ENCODE results near the gene PCDH10.

The PCDH10 gene

DNA sequence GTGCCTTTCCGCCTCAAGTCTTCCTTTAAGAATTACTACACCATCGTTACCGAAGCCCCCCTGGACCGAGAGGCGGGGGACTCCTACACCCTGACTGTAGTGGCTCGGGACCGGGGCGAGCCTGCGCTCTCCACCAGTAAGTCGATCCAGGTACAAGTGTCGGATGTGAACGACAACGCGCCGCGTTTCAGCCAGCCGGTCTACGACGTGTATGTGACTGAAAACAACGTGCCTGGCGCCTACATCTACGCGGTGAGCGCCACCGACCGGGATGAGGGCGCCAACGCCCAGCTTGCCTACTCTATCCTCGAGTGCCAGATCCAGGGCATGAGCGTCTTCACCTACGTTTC lies 2.2 kb downstream of the PCDH10 start:
- H3K4me1 ChIP-seq (ENCODE audit: control insufficient read depth, low read depth, low read length), result peaks cover 27% of the 10 kb centered on the region
- H3K27me3 ChIP-seq (ENCODE audit: control insufficient read depth, insufficient read depth, low read length), result peaks cover 76% of the 10 kb centered on the region
- peak overlapping the region; percentile 73 for H3K4me3 ChIP-seq (ENCODE audit: low read length)
- no peak overlapping the region for H3K9ac ChIP-seq (ENCODE audit: low read length)
- H3K9me3 ChIP-seq (ENCODE audit: control insufficient read depth, low read depth, low read length), result no peaks in the 10 kb centered on the region
- no peak overlapping the region for H3K27ac ChIP-seq (ENCODE audit: low read length)
- no peaks in the 10 kb centered on the region for H3K36me3 ChIP-seq (ENCODE audit: control insufficient read depth, low read depth, low read length)

DNA sequence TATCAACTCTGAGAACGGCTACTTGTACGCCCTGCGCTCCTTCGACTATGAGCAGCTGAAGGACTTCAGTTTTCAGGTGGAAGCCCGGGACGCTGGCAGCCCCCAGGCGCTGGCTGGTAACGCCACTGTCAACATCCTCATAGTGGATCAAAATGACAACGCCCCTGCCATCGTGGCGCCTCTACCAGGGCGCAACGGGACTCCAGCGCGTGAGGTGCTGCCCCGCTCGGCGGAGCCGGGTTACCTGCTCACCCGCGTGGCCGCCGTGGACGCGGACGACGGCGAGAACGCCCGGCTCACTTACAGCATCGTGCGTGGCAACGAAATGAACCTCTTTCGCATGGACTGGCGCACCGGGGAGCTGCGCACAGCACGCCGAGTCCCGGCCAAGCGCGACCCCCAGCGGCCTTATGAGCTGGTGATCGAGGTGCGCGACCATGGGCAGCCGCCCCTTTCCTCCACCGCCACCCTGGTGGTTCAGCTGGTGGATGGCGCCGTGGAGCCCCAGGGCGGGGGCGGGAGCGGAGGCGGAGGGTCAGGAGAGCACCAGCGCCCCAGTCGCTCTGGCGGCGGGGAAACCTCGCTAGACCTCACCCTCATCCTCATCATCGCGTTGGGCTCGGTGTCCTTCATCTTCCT lies 2.7 kb downstream of the PCDH10 start:
- no peaks in the 10 kb centered on the region for H3K36me3 ChIP-seq (ENCODE audit: control insufficient read depth, low read depth, low read length)
- no peak overlapping the region for H3K27ac ChIP-seq (ENCODE audit: low read length)
- H3K4me1 ChIP-seq (ENCODE audit: control insufficient read depth, low read depth, low read length), result peaks cover 27% of the 10 kb centered on the region
- peak overlapping the region; percentile 73 for H3K4me3 ChIP-seq (ENCODE audit: low read length)
- peak overlapping the region; percentile 10 for H3K9ac ChIP-seq (ENCODE audit: low read length)
- peaks cover 74% of the 10 kb centered on the region for H3K27me3 ChIP-seq (ENCODE audit: control insufficient read depth, insufficient read depth, low read length)
- no peaks in the 10 kb centered on the region for H3K9me3 ChIP-seq (ENCODE audit: control insufficient read depth, low read depth, low read length)

DNA sequence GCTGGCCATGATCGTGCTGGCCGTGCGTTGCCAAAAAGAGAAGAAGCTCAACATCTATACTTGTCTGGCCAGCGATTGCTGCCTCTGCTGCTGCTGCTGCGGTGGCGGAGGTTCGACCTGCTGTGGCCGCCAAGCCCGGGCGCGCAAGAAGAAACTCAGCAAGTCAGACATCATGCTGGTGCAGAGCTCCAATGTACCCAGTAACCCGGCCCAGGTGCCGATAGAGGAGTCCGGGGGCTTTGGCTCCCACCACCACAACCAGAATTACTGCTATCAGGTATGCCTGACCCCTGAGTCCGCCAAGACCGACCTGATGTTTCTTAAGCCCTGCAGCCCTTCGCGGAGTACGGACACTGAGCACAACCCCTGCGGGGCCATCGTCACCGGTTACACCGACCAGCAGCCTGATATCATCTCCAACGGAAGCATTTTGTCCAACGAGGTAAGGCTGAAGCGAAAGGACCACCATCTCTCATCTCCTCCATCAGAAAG lies 3.3 kb downstream of the PCDH10 start:
- Histone ChIP-seq H3K9ac (ENCODE audit: low read length) (peak overlapping the region; percentile 10), H3K27me3 (ENCODE audit: control insufficient read depth, insufficient read depth, low read length) (peaks cover 68% of the 10 kb centered on the region), H3K27ac (ENCODE audit: low read length) (no peak overlapping the region), H3K4me3 (ENCODE audit: low read length) (peak overlapping the region; percentile 73), H3K36me3 (ENCODE audit: control insufficient read depth, low read depth, low read length) (no peaks in the 10 kb centered on the region), H3K9me3 (ENCODE audit: control insufficient read depth, low read depth, low read length) (no peaks in the 10 kb centered on the region), H3K4me1 (ENCODE audit: control insufficient read depth, low read depth, low read length) (peaks cover 24% of the 10 kb centered on the region)

DNA sequence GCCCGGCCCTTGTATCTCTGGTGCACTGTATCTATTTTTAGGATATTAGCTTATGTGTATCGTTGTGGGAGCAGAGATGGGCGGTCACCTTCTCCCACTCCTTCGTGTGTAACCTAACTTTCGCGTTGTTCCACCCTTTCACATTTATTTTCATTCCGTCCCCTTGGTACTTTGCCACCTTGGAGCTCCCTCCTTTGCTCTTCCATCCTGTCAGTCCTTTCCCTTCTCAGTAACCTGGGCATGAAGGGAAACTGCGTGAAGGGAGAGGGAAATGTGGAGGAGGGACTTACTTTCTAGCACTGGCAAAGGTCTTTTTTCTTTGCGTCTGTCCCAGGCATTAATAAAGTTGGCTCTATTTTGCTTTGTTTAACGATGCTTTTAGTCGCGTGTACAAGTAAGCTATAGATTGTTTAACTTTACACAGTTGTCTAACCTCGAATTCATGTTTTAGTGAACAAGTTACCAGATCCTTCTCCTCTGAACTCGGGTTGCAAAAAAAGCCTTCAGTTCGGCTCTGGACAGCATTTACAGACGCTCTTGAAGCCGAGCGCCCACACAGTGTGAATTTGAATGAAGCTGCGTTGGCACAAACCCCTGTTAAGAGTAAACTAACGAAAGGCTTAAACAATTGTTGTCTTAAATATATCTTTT lies 3.9 kb downstream of the PCDH10 start:
- Histone ChIP-seq H3K4me3 (ENCODE audit: low read length) (peak overlapping the region; percentile 73), H3K27me3 (ENCODE audit: control insufficient read depth, insufficient read depth, low read length) (peaks cover 63% of the 10 kb centered on the region), H3K4me1 (ENCODE audit: control insufficient read depth, low read depth, low read length) (peaks cover 24% of the 10 kb centered on the region), H3K9ac (ENCODE audit: low read length) (peak overlapping the region; percentile 10), H3K27ac (ENCODE audit: low read length) (no peak overlapping the region), H3K36me3 (ENCODE audit: control insufficient read depth, low read depth, low read length) (no peaks in the 10 kb centered on the region), H3K9me3 (ENCODE audit: control insufficient read depth, low read depth, low read length) (no peaks in the 10 kb centered on the region)

DNA sequence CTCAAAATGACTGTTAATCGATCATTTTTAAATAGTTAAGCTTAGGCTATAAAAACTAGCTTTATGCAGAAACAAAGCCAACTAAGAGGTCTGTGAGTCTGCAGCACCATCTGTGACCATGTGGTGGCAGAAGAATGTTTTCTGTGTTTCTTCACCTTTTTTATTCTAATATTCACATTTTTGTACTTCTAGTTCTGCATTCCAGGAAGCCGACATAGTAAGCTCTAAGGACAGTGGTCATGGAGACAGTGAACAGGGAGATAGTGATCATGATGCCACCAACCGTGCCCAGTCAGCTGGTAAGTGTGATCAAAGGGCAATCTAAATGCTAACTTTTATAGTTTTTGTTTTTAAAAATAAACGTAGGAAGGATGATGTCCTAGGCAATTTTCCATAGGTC lies 5.6 kb downstream of the PCDH10 start:
- H3K9me3 ChIP-seq (ENCODE audit: control insufficient read depth, low read depth, low read length), result no peaks in the 10 kb centered on the region
- no peak overlapping the region for H3K4me3 ChIP-seq (ENCODE audit: low read length)
- H3K36me3 ChIP-seq (ENCODE audit: control insufficient read depth, low read depth, low read length), result no peaks in the 10 kb centered on the region
- H3K27me3 ChIP-seq (ENCODE audit: control insufficient read depth, insufficient read depth, low read length), result peaks cover 45% of the 10 kb centered on the region
- no peak overlapping the region for H3K9ac ChIP-seq (ENCODE audit: low read length)
- H3K27ac ChIP-seq (ENCODE audit: low read length), result no peak overlapping the region
- peaks cover 18% of the 10 kb centered on the region for H3K4me1 ChIP-seq (ENCODE audit: control insufficient read depth, low read depth, low read length)

DNA sequence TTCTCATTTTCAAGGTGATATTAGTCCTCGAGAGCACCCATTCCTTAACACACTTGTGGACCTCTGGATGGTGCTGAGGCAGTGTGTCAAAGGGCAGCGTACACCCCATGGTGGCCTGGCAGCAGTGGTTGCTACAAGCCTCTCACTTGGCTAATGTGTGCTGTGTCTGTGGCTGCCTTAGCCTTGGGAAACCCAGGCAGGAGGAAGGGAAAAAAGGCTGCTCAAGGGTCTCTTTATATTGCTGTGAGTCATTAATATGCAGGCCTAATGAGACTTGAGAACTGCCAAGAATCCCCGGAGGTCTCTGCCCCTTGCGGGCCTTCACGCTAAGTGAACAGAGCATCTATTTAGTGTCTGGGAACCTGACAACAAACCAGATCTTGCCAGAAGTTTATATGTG lies 7.0 kb downstream of the PCDH10 start:
- H3K4me3 ChIP-seq (ENCODE audit: low read length), result no peak overlapping the region
- no peaks in the 10 kb centered on the region for H3K9me3 ChIP-seq (ENCODE audit: control insufficient read depth, low read depth, low read length)
- H3K27ac ChIP-seq (ENCODE audit: low read length), result no peak overlapping the region
- no peak overlapping the region for H3K9ac ChIP-seq (ENCODE audit: low read length)
- peaks cover 10% of the 10 kb centered on the region for H3K4me1 ChIP-seq (ENCODE audit: control insufficient read depth, low read depth, low read length)
- peaks cover 31% of the 10 kb centered on the region for H3K27me3 ChIP-seq (ENCODE audit: control insufficient read depth, insufficient read depth, low read length)
- no peaks in the 10 kb centered on the region for H3K36me3 ChIP-seq (ENCODE audit: control insufficient read depth, low read depth, low read length)

DNA sequence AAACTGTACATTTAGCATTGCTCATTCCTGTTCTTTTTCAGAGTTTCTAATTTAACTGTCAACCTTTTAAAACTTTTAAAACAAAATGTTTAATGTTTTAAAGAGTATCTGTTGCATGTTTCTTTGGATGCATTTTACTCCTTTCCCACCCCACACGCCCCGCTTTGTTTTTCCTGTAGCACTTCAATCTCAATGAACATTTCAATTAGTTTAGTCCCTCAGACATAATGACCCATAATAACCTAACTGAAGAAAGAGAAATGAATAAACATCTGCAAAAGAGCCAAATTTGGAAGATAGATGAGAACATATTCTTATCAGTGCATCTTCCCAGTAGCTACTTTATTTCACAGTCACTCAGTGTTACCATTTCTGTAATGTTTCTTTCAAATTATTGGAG lies 7.5 kb downstream of the PCDH10 start:
- H3K9ac ChIP-seq (ENCODE audit: low read length), result no peak overlapping the region
- H3K27me3 ChIP-seq (ENCODE audit: control insufficient read depth, insufficient read depth, low read length), result peaks cover 27% of the 10 kb centered on the region
- H3K4me1 ChIP-seq (ENCODE audit: control insufficient read depth, low read depth, low read length), result peaks cover 10% of the 10 kb centered on the region
- H3K27ac ChIP-seq (ENCODE audit: low read length), result no peak overlapping the region
- H3K36me3 ChIP-seq (ENCODE audit: control insufficient read depth, low read depth, low read length), result no peaks in the 10 kb centered on the region
- no peaks in the 10 kb centered on the region for H3K9me3 ChIP-seq (ENCODE audit: control insufficient read depth, low read depth, low read length)
- H3K4me3 ChIP-seq (ENCODE audit: low read length), result no peak overlapping the region

DNA sequence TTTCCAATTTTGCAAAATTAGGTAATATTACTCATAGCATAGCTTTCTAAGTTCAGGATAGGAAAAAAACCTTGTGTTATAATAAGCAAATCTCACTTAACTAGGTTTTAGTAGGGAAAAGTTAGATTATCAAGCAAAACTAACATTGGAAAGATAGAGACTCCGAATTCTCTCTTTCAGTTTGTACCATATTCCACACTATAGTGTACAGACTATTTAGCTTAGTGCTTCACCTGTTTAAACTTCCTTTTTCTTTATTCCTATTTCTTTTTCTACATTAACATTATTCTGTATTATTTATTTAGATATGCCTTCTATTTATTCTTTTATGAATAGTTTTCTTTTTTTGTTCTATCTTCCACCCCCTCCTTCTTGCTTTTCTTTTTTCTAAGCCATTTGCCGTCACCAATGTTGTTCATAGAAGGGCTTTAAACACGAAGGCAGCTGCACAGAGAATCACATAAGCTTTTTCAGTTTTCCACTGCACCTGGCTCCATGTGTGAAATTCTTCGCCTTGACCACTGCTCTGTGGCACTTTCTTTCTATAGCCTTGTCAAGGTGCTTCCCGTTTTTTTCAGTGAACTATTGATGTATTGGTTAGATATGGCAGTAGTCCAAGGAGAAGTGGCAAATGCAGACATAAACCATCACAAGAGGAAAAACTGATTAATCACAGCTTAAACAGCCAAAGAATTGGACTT lies 8.5 kb downstream of the PCDH10 start:
- Histone ChIP-seq H3K27ac (ENCODE audit: low read length) (no peak overlapping the region), H3K4me1 (ENCODE audit: control insufficient read depth, low read depth, low read length) (peaks cover 10% of the 10 kb centered on the region), H3K9me3 (ENCODE audit: control insufficient read depth, low read depth, low read length) (no peaks in the 10 kb centered on the region), H3K27me3 (ENCODE audit: control insufficient read depth, insufficient read depth, low read length) (peaks cover 16% of the 10 kb centered on the region), H3K36me3 (ENCODE audit: control insufficient read depth, low read depth, low read length) (no peaks in the 10 kb centered on the region), H3K9ac (ENCODE audit: low read length) (no peak overlapping the region), H3K4me3 (ENCODE audit: low read length) (no peak overlapping the region)

DNA sequence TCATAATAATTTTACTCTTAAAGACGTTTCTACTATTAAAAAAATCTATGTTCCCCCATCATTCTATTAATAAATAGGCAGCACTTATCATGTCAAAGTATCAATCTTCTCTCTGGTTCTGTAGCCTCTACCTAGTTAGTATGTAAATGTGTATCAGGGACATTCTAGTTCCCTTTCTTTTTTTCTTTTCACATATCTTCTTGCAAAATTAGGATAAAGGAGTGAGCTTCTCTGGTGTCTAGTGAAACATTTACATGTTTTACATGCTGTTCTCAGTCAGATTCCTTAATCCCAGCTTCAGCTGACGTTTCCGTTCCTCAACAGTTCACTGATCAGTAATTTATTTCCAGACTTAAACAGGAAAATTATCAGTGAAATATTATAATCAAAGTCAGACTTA lies 11.8 kb downstream of the PCDH10 start:
- Histone ChIP-seq H3K9ac (ENCODE audit: low read length) (no peak overlapping the region), H3K9me3 (ENCODE audit: control insufficient read depth, low read depth, low read length) (no peaks in the 10 kb centered on the region), H3K27ac (ENCODE audit: low read length) (no peak overlapping the region), H3K4me1 (ENCODE audit: control insufficient read depth, low read depth, low read length) (no peaks in the 10 kb centered on the region), H3K4me3 (ENCODE audit: low read length) (no peak overlapping the region), H3K36me3 (ENCODE audit: control insufficient read depth, low read depth, low read length) (no peaks in the 10 kb centered on the region), H3K27me3 (ENCODE audit: control insufficient read depth, insufficient read depth, low read length) (no peaks in the 10 kb centered on the region)

DNA sequence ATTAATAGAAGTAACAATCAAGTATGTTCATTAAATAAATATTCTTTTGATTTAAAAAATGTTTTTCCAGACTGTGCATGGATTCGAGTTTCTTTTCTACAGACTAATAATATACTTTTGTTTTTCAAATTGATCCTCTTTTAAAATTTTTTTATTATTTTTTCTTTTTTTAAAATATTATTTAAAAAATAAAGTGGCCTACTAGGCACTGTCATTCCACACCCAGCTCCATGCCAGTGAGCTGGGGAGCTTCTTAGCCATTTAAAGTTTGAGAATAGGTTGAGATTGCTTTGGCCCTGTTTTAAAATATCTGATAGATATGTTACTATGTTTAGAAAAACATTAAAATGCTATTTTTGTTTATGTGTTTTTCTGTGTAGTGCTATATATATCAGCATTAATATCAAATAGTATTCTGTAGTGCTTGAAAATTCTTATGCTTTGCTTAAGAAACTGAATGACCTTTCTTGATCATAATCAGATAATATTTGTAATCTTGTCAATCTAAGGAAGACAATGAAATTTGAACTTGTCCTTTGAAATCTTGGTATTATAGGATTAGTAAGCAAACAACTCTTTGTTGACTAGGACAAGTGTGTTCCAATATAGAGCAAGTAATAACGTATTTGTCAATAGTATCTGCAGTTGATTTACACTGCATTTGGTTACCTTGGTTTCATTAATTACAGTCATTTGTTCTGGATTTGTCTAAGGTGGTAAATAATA lies 12.6 kb downstream of the PCDH10 start:
- Histone ChIP-seq H3K4me1 (ENCODE audit: control insufficient read depth, low read depth, low read length) (no peaks in the 10 kb centered on the region), H3K9me3 (ENCODE audit: control insufficient read depth, low read depth, low read length) (no peaks in the 10 kb centered on the region), H3K27me3 (ENCODE audit: control insufficient read depth, insufficient read depth, low read length) (no peaks in the 10 kb centered on the region), H3K36me3 (ENCODE audit: control insufficient read depth, low read depth, low read length) (no peaks in the 10 kb centered on the region), H3K27ac (ENCODE audit: low read length) (no peak overlapping the region), H3K4me3 (ENCODE audit: low read length) (no peak overlapping the region), H3K9ac (ENCODE audit: low read length) (no peak overlapping the region)

DNA sequence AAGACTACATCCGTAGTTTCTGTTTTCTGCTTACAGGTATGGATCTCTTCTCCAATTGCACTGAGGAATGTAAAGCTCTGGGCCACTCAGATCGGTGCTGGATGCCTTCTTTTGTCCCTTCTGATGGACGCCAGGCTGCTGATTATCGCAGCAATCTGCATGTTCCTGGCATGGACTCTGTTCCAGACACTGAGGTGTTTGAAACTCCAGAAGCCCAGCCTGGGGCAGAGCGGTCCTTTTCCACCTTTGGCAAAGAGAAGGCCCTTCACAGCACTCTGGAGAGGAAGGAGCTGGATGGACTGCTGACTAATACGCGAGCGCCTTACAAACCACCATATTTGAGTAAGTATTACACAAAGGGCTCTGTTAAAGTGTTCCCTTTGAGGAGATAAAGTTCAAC lies 13.8 kb downstream of the PCDH10 start:
- Histone ChIP-seq H3K9me3 (ENCODE audit: control insufficient read depth, low read depth, low read length) (no peaks in the 10 kb centered on the region), H3K36me3 (ENCODE audit: control insufficient read depth, low read depth, low read length) (no peaks in the 10 kb centered on the region), H3K9ac (ENCODE audit: low read length) (no peak overlapping the region), H3K27me3 (ENCODE audit: control insufficient read depth, insufficient read depth, low read length) (no peaks in the 10 kb centered on the region), H3K4me3 (ENCODE audit: low read length) (no peak overlapping the region), H3K4me1 (ENCODE audit: control insufficient read depth, low read depth, low read length) (no peaks in the 10 kb centered on the region), H3K27ac (ENCODE audit: low read length) (no peak overlapping the region)

All from iPS-18a (cell line).